Measurements from ENCODE around the gene SLC25A34. TPM values are rescaled to one million over a fixed set of nuclear protein-coding genes. Genes with fewer than 3 reads are reported as not detected.

The SLC25A34 gene
- total RNA-seq, 1 donor from 2014 or later: 3.0 TPM

DNA sequence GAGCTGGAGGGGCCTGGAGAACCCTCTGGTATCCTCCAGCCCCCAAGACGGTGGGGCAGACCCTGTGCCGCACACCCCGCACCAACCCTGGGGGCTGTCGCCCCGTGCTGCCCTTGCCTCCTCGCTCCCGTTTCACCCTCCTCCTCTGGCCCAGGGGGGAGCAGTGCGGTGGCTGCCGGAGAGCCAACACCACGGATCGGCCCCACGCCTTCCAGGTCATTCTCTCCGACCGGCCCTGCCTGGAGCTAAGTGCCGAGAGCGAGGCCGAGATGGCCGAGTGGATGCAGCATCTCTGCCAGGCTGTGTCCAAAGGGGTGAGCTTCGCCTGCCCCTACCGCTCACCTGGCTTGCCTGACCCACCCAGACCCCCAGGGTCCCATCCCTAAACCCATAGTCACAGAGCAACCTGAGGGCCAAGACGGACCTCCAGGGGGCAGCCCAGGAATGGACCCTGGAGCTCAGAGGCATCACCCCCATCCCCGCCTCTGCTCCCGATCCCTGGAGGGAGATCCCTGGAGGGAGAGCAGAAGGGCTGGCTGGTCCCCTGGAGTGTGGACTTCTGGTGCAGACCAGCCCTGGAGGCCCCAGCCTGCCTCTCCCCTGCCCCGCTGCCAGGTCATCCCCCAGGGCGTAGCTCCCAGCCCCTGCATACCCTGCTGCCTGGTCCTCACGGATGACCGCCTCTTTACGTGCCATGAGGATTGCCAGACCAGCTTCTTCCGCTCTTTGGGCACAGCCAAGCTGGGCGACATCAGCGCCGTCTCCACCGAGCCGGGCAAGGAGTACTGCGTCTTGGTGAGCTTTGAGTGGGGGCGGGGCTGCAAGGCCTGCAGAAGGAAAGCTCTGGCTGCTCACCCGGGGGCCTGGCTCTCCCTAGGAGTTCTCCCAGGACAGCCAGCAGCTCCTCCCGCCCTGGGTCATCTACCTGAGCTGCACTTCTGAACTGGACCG is 4.0 kb upstream of the SLC25A34 start:
- Histone ChIP-seq H3K9me3 (no peaks in the 10 kb centered on the region), H3K4me1 (peaks cover 14% of the 10 kb centered on the region), H3K36me3 (peaks cover 81% of the 10 kb centered on the region), H3K27me3 (no peaks in the 10 kb centered on the region), H3K4me3 (no peak overlapping the region), H3K27ac (no peak overlapping the region)
- intact Hi-C loops (cut with DNase I): no loop called here
- ATAC-seq: no peak
- no peak for DNase-seq
- TF ChIP-seq, protein P1, sequence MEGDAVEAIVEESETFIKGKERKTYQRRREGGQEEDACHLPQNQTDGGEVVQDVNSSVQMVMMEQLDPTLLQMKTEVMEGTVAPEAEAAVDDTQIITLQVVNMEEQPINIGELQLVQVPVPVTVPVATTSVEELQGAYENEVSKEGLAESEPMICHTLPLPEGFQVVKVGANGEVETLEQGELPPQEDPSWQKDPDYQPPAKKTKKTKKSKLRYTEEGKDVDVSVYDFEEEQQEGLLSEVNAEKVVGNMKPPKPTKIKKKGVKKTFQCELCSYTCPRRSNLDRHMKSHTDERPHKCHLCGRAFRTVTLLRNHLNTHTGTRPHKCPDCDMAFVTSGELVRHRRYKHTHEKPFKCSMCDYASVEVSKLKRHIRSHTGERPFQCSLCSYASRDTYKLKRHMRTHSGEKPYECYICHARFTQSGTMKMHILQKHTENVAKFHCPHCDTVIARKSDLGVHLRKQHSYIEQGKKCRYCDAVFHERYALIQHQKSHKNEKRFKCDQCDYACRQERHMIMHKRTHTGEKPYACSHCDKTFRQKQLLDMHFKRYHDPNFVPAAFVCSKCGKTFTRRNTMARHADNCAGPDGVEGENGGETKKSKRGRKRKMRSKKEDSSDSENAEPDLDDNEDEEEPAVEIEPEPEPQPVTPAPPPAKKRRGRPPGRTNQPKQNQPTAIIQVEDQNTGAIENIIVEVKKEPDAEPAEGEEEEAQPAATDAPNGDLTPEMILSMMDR (IDR thresholded peaks at IDR 0.05): no peak

DNA sequence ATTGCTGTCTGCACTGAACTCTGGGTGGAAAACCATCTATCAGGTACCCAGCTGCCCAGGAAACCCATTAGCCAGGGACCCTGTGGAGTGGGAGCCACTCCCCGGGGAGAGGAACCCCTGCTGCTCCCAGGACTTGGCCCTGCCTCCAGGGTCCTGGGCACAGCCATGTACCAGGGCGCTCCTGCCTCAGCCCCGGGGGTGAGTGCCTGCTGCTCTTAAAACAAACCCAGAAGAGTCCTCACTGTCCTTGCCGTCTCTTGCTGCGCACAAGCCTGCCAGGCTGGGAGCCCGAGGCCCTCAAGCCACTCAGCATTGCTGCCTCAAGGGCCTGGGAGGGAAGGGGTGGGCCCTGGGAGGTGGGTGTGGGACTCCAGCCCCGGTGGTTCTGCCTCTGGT is 3.4 kb upstream of the SLC25A34 start:
- DNase-seq (no peak), ATAC-seq (peak; percentile 1)
- H3K27me3 ChIP-seq: no peaks in the 10 kb centered on the region
- H3K27ac ChIP-seq: no peak overlapping the region
- intact Hi-C loops (cut with DNase I): no loop called here
- TF ChIP-seq, protein P1 (IDR thresholded peaks at IDR 0.05): no peak
- H3K9me3 ChIP-seq: no peaks in the 10 kb centered on the region
- H3K4me3 ChIP-seq: no peak overlapping the region
- H3K4me1 ChIP-seq: peaks cover 14% of the 10 kb centered on the region
- peaks cover 74% of the 10 kb centered on the region for H3K36me3 ChIP-seq

DNA sequence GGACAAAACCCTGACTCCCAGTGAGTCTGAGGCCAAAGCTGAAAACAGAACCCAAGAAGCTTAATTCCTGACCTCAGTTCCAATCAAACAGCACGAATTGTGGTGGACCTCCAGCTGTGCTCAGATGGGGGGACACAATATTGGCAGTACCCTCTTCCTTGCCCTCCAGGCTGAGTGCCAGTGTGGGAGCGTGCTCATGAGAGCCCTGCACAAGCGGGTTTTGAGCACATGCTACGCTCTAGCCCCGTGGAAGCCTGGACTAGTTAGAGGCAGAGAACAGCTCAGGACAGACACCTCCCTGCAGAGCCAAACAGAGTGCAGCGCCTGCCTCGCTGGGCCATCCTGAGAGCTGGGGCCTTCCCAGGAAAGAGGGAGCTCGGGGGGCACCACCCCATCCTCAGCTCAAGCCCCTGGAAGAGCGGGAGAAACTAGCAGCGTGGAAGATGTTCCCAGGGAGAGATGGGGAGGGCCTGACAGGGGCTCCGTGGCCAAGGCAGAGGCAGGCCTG is 2.8 kb upstream of the SLC25A34 start:
- Histone ChIP-seq H3K4me3 (no peak overlapping the region), H3K9me3 (no peaks in the 10 kb centered on the region), H3K36me3 (peaks cover 68% of the 10 kb centered on the region), H3K4me1 (peaks cover 14% of the 10 kb centered on the region), H3K27ac (no peak overlapping the region), H3K27me3 (no peaks in the 10 kb centered on the region)
- ATAC-seq: no peak
- DNase-seq: no peak
- TF ChIP-seq, protein P1 (IDR thresholded peaks at IDR 0.05): no peak
- intact Hi-C loops (cut with DNase I): no loop called here

DNA sequence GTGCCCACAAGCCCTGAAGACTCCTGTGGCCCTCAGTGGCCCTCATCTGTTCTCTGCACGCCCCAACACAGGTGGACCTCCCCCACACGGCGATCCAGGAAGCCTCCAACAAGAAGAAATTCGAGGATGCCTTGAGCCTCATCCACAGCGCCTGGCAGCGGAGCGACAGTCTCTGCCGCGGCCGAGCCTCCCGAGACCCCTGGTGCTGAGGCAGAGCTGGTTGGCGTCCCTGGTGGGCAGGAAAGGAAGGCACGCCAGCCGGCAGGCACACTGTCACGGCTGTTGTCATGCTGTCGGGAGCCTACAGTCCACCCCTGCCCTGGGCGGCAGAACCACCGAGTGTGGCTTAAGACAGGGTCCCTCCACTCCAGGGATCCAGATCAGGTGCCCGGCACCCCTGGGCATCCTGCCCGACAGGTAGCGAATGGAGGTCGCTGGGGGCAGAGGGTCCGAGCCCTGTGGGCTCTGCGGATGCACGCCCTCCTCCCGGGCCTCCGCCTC is 2.3 kb upstream of the SLC25A34 start:
- peaks cover 63% of the 10 kb centered on the region for H3K36me3 ChIP-seq

DNA sequence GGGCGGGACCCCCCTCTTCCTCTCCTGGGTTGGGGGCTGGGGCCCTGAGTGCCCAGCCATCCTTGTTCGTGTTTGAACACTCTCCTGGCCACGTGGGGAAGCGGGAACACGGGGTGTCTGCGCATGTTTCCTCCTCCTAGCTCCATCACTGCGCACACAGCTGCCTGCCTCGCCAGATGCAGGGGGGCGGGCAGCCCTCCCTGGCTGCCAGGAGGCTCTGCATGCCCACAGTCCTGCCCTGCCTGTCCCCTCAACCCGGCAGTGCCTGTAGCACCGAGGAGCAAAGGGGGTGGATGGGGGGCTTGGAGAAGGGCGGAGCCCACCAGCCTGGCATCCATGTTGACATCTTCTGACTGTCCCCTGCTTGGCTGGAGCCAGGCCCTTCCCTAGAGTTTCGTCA is 1.8 kb upstream of the SLC25A34 start:
- ATAC-seq: no peak
- H3K36me3 ChIP-seq: peaks cover 58% of the 10 kb centered on the region
- no peaks in the 10 kb centered on the region for H3K9me3 ChIP-seq
- no peak overlapping the region for H3K27ac ChIP-seq
- H3K4me3 ChIP-seq: no peak overlapping the region
- peaks cover 14% of the 10 kb centered on the region for H3K4me1 ChIP-seq
- TF ChIP-seq, protein P1 (IDR thresholded peaks at IDR 0.05): no peak
- no peak for DNase-seq
- intact Hi-C loops (cut with DNase I): no loop called here
- no peaks in the 10 kb centered on the region for H3K27me3 ChIP-seq

More for the DNA sequence above, 2.3 kb upstream of the SLC25A34 start:
- ATAC-seq: no peak
- H3K4me3 ChIP-seq: no peak overlapping the region
- no peaks in the 10 kb centered on the region for H3K27me3 ChIP-seq
- TF ChIP-seq, protein P1 (IDR thresholded peaks at IDR 0.05): no peak
- no peak for DNase-seq
- no peak overlapping the region for H3K27ac ChIP-seq
- no peaks in the 10 kb centered on the region for H3K9me3 ChIP-seq
- peaks cover 14% of the 10 kb centered on the region for H3K4me1 ChIP-seq
- intact Hi-C loops (cut with DNase I): no loop called here

Data from upper lobe of right lung (tissue), 1 donor.